K562 (cell line): ENCODE results near the gene LZTS2. TPM values are rescaled to one million over a fixed set of nuclear protein-coding genes. Genes with fewer than 3 reads are reported as not detected.
A peak's percentile ranks its signal among the peaks of the same experiment; 100 is the strongest.

ENCODE experiments used
- E2F8 ChIP-seq: fragments of 450-650 bp; IDR thresholded peaks from 2 replicates; pipeline ENCODE4 v1.7.1; 2018; ENCODE audit warnings: mild to moderate bottlenecking, low read depth; ENCODE audit not compliant: partially characterized antibody
- FOXP1 ChIP-seq: sonication (generic); formaldehyde crosslinking; IDR thresholded peaks from 2 replicates; pipeline ENCODE4 v1.8.0; 2022; ENCODE audit warnings: mild to moderate bottlenecking, missing genetic modification reagents
- HEY1 ChIP-seq: fragments of 250-450 bp; sonication (Bioruptor Pico); IDR thresholded peaks from 2 replicates; pipeline ENCODE4 v1.5.0; 2020; ENCODE audit warnings: mild to moderate bottlenecking, moderate library complexity, borderline replicate concordance
- JUND ChIP-seq, 2 experiments: IDR thresholded peaks; 2 replicates in 1 of 2; 3 replicates in 1 of 2; pipeline ENCODE4 v1.6.1; 2011; ENCODE audit warnings: borderline replicate concordance in 2 of 2, low read depth in 2 of 2, low read length in 2 of 2, improper control_type of control experiment in 1 of 2, missing biosample characterization in 1 of 2, missing genetic modification characterization in 1 of 2, missing genetic modification reagents in 1 of 2
- KDM1A ChIP-seq, 2 experiments: fragments of 450-650 bp; IDR thresholded peaks; 2 replicates each; pipeline ENCODE4 v1.6.1; 2016; ENCODE audit warnings: mild to moderate bottlenecking in 2 of 2
- MAFF ChIP-seq: IDR thresholded peaks from 2 replicates; pipeline ENCODE4 v1.6.1; 2012; ENCODE audit warnings: low read length, improper control_type of control experiment
- NRF1 ChIP-seq, 2 experiments: fragments of 450-650 bp; IDR thresholded peaks in 1 of 2; conservative IDR thresholded peaks in 1 of 2; 2 replicates each; pipeline ENCODE4 v1.6.1; 2014; ENCODE audit warnings: mild to moderate bottlenecking in 2 of 2
- polyA plus RNA-seq, 8 experiments: library from polyadenylated mRNA; depleted of rRNA in 4 of 8; stranded (reverse) in 5 of 8; unstranded in 3 of 8; fragments of >200 nt; fragmentation: Nextera tagmentation in 2 of 8; fragmentation: Illumina TruSeq in 1 of 8; extraction: Ambion mirVana in 2 of 8; extraction: Trizol in 1 of 8; gene quantifications; 2 replicates each; pipeline versions ENCODE4 v1.2.1 to v1.2.3, GENCODE V29; 2011 to 2014; ENCODE audit warnings: inconsistent platforms in 1 of 8, missing spikeins in 1 of 8
- total RNA-seq, 7 experiments: library from RNA; depleted of rRNA in 6 of 7; stranded (reverse); fragments of >200 nt in 6 of 7; fragmentation: Illumina TruSeq in 2 of 7; extraction: Trizol in 2 of 7; gene quantifications; 2 replicates each; pipeline versions ENCODE4 v1.2.1 to v1.2.3, GENCODE V29; 2011 to 2021; ENCODE audit warnings: low replicate concordance in 1 of 7
- TF ChIP-seq, protein P1 (sequence below): fragments of 250-450 bp; sonication (Bioruptor Pico); IDR thresholded peaks from 2 replicates; pipeline ENCODE4 v1.4.0; 2020; ENCODE audit warnings: mild to moderate bottlenecking, moderate library complexity
- TF ChIP-seq, protein P2 (sequence below): IDR thresholded peaks from 3 replicates; pipeline ENCODE4 v1.6.1; 2011; ENCODE audit warnings: borderline replicate concordance, mild to moderate bottlenecking; ENCODE audit not compliant: insufficient read length, insufficient read depth

Gene LZTS2
- total and polyA plus RNA-seq, 9 of the 15 experiments (the other 6 are each of a cell fraction or from before 2014, with no cell fraction given) = 0.23 to 42.5 (median 14.7) TPM

DNA sequence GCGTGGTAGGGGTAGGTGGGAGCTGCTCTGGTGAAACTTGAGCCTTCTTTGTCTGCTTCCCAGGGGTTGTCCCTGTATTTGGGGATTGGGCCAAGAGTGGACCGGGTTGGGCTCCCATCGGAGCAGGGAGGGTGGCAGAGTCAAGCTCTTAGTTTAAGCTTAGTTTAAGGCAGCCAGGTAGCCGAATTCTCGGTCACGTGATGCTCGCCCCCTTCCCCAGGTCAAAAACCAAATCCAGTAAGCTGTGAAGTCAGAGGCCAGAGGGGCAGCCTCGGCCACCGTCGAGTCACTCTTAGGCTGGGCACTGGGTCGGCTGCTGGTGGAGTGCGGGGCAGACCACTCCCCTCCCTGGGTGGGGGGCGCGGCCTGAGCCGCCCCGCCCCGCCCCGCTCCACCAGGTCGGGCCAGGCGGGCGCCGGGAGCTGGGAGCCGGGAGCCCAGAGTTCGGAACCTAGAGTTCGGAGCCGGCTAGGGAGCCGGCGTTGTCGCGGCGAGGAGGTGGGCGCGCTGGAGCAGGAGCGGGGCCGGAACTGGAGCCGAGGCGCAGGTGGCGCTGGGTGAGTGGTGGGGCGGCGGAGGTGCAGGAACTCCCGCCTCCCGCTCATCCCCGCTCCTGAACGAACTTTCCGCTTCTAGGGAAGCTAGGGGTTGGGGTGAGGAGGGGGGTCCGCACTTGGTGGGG, 2.8 kb upstream of the LZTS2 start (continued):
- TF ChIP-seq MAFF (no peak), E2F8 (no peak), NRF1 (conservative IDR thresholded peaks at IDR 0.05 in 1 of 2, IDR thresholded peaks at IDR 0.05 in 1 of 2) (0 out of 4 replicates have a peak, but pooled peaks of 1 of the 2 experiments have one; percentile 39), HEY1 (CRISPR knock-in tag) (no peak), KDM1A (IDR thresholded peaks at IDR 0.05) (no peak), FOXP1 (no peak), JUND (IDR thresholded peaks at IDR 0.05; ENCODE audit: borderline replicate concordance, low read depth, low read length) (no peak), JUND (tag; IDR thresholded peaks at IDR 0.05; ENCODE audit: borderline replicate concordance, low read depth, low read length) (no peak)
- TF ChIP-seq, protein P1, sequence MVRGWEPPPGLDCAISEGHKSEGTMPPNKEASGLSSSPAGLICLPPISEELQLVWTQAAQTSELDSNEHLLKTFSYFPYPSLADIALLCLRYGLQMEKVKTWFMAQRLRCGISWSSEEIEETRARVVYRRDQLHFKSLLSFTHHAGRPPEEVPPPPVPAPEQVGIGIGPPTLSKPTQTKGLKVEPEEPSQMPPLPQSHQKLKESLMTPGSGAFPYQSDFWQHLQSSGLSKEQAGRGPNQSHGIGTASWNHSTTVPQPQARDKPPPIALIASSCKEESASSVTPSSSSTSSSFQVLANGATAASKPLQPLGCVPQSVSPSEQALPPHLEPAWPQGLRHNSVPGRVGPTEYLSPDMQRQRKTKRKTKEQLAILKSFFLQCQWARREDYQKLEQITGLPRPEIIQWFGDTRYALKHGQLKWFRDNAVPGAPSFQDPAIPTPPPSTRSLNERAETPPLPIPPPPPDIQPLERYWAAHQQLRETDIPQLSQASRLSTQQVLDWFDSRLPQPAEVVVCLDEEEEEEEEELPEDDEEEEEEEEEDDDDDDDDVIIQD (CRISPR knock-in tag) = no peak
- TF ChIP-seq, protein P2, sequence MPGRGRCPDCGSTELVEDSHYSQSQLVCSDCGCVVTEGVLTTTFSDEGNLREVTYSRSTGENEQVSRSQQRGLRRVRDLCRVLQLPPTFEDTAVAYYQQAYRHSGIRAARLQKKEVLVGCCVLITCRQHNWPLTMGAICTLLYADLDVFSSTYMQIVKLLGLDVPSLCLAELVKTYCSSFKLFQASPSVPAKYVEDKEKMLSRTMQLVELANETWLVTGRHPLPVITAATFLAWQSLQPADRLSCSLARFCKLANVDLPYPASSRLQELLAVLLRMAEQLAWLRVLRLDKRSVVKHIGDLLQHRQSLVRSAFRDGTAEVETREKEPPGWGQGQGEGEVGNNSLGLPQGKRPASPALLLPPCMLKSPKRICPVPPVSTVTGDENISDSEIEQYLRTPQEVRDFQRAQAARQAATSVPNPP = no peak
- TF ChIP-seq, all 486 proteins: peak for 20
